ENCODE results near the gene LOXHD1.

The LOXHD1 gene

DNA sequence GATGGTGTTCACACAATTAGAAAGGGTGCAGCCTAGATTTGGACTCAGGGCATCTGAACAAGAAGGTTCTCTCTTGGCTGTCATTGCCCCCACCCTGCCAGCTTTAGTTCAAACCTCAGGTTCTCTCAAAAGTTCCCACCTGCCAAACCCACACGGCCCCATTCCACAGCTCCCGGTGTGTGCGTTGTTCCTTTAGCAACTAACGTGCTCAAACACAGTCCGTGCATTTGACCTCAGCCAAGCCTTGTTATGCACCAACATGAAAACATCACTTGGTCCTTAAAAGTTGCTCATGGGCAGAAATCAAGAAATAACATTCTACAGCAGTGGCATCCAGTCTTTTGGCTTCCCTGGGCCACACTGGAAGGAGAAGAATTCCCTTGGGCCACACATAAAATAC, 32.0 kb downstream of the LOXHD1 start:
- no peak for DNase-seq (ENCODE audit: low spot score)

GRCh38 chr18:46624127-46624526, 32.9 kb downstream of the LOXHD1 start:
- DNase-seq (ENCODE audit: low spot score) = no peak

DNA sequence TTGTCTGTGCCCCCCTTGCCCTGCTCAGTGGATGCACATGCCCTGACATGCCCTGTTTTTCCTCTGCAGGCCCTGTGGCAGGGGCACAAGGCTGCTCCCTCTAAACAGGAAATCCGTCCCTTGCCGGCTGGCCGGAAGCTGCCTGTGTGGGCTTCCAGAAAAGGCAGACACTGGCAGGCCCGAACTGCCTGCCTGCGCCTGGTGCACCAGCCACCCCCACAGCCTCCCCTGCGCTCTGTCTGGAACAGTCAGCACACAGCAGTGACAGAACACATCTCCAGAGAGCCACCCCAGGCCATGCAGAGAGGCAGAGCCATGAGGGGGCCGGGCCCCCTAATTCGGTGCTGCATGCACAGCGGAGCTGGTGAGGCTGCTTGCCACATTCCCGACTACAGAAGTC, 33.5 kb downstream of the LOXHD1 start:
- no peak for DNase-seq (ENCODE audit: low spot score)

DNA sequence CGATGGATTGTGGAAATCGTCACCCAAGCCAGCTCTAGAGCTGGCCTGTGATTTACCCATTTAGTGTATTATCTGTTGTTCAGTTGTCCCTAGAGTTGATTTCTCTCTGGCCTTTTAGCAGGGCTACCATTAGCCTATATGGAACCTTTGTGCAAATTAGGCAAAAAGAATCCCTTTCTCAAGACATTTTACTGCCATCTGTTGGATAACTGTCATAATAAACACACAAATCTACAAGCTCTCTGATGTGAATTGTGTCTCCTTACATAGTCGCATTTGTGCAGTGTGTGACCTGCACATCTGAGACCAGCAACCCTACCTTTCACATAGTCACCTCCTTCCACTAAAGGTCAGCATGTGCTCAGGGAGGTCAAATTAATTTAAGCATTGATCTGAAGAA, 34.0 kb downstream of the LOXHD1 start:
- DNase-seq (ENCODE audit: low spot score) = no peak

GRCh38 chr18:46622451-46622850, 34.6 kb downstream of the LOXHD1 start:
- DNase-seq (ENCODE audit: low spot score) = no peak

GRCh38 chr18:46621871-46622270, 35.1 kb downstream of the LOXHD1 start:
- no peak for DNase-seq (ENCODE audit: low spot score)

DNA sequence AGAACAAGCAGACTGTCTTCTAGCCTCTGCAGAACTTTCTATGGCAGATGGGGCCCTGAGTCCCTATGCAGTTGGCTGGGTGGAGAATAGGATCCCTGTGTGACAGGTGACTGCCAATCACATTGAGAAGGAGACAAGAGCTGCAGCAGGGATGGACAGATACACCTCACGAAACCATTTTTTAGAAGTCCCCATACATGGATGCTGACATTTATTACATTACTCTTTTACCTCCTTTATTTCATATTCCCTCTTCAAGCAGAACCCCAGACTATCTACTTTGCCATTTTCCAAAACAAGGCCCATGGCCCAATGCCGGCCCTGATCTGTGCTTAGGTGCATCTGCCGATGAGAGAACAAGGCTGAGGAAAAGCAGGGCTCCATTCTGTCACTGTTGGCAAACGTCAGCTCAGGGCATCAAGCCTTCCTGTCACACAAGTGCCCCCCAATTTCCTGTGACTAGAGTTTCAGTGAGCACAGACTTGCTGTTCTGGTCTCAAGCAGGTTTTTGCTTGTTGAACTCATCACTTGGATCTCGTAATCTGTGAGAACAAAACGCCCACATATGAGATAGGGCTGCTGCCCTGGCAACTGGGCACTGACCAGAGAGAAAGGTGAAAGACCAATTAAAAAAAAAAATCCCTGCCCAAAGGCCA, 35.8 kb downstream of the LOXHD1 start:
- no peak for DNase-seq (ENCODE audit: low spot score)

DNA sequence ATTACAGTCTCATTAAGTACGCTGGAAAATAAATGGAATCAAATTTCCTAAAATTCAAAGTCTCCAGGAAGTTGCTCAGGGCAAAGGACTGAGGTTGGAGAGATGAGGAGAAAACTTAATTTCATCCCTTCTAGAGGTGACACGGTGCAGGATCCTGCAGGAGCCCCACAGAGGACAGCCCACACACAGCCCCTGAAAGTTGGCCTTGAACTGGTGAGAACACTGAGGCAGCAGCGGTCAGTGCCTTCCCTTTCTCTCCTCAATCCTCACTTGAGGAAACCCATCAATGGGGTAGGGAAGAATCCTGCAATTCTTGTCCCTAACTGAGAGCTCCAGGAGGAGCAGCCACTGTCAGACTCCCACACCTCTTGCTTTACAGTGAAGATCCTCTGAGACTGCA, 37.5 kb downstream of the LOXHD1 start:
- DNase-seq (ENCODE audit: low spot score) = no peak

DNA sequence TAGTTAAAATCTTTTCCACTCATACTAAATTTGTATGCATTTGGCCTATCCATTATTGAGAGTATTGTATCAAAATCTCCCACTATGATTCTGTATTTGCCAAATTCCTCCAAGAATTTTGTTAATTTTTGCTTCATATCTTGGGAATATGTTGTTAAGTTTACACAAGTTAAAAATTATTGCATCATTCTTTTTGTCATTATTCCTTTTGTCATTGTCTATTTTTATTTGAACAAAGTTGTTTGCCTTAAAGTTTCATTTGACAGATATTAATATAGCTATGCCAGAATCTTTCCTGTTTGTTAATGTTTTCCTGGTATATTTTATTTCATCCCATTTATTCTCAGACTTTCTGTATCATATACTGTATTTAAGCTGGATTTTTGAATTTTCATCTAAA, 41.3 kb downstream of the LOXHD1 start:
- no peak for DNase-seq (ENCODE audit: low spot score)

DNA sequence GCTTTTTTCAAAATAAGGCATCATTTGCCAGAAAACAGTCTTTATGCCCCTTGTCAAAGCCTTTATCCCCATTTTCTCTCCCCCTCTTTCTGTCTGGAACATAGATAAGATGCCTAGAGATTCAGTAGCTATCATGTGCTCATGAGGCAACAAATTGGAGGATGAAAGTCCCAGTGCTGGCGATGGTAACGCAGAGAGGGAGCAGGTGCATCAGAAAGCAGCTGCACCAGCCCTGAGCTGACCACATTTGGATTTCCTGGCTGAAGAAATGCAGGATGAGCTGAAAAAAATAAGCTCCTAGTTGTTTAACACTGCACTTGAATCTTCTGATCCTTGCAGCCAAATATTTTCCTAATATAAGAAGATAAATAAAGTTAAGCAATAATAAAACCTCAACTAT, 48.0 kb downstream of the LOXHD1 start:
- no peak for DNase-seq (ENCODE audit: low spot score)

DNA sequence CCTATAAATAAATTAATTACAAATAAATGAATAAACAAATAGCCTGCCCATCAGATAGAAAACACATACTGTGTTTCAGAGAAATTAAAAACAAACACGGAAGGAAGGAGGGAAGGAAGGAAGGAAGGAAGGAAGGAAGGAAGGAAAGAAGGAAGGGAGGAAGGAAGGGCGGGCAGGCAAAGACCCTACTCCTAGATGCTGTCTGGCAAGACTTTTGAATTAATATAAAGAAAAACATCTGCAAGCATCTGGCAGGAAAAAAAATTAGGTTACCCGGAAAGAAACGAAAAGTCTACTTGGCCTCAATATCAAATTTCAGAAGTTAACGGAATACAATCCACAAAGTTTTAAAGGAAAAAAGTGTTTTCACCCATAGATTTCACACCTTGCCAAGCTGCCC, 49.1 kb downstream of the LOXHD1 start:
- DNase-seq (ENCODE audit: low spot score) = no peak

GRCh38 chr18:46601141-46601805, 55.7 kb downstream of the LOXHD1 start:
- no peak for DNase-seq (ENCODE audit: low spot score)

DNA sequence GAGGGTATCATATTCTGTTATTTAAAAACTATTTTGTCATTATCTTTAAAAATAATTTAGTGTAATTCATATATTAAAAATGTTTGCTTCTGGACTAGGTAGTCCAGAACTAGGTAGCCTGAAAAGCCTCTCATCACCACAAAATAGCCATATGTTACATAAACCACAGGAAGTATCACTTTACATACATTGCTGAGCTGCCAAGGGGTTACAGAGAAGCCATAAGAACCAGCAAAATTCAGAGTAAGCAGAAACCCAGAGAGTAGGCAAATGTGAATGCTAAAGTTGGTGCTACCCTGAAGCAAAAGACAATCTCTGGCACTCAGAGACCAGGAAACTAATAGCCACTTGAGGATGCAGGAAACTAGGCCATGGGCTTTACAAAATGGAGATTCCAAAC, 60.9 kb downstream of the LOXHD1 start:
- no peak for DNase-seq (ENCODE audit: low spot score)

GRCh38 chr18:46591783-46592391, 65.1 kb downstream of the LOXHD1 start:
- DNase-seq (ENCODE audit: low spot score) = no peak

DNA sequence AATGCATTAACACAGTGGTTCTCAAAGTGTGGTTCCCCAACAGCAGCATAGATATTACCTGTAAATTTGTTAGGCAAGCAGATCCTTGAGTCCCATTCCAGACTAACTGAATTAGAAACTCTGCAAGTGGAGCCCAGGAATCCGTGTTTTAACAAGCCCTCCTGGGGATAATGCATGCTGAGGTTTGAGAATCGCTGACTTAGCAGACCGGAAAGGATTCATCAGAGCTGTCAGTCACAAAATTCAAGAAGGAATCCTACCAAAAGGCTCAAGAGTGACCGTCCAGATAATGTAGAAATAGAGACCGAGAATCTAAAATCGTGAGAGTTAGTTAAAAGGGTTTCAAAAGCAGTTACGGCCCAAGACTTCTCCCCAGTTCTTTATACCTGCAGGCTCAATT, 66.9 kb downstream of the LOXHD1 start:
- no peak for DNase-seq (ENCODE audit: low spot score)

DNA sequence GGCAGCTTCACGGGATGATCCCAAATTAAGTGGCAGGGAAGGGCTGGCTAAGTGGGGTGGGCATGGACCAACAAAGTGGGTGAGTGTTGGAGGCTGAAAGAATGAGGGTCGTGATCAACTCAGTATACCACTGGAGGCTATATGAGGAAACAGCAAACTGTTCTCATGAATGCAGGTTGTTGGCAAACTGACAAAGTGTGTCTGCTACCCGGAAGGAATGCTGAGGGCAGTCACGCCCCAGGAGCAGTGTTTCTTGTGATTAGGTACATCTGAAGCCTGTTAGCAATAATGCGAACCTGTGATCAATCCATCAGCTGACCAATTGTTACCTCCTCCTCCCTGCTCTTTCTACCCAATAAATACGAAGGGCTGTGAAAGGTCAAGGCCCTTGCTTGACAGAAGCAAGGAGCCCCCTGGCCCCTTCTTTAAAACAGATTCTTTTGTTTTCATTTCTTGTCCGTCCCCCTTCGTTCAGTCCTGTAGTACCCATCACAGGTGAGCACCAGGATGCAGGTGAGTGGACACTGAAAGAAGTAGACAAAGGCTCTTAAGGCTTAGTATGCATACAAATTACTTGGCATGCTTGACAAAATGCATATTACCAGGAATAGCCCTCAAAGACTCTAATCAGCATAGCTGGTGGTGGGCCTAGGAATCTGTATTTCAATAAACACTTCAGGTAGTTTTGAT, 67.9 kb downstream of the LOXHD1 start:
- no peak for DNase-seq (ENCODE audit: low spot score)

GRCh38 chr18:46587600-46587999, 69.4 kb downstream of the LOXHD1 start:
- no peak for DNase-seq (ENCODE audit: low spot score)

GRCh38 chr18:46583711-46584110, 73.3 kb downstream of the LOXHD1 start:
- DNase-seq (ENCODE audit: low spot score) = no peak

DNA sequence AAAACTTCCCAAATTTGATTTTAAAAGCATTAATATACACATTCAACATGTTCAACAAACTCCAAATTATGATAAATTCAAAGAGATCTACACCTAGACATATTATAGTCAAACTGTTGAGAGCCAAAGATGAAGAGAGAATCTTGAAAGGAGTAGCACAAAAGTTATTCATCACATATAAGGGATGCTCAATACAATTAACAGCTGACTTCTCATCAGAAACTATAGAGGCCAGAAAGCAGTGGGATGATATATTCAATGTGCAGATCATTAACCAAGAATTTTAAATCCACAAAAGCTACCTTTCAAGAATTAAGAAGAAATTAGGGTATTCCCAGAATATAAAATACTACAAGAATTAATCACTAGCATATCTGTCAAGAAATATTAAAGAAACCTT, 75.4 kb downstream of the LOXHD1 start:
- no peak for DNase-seq (ENCODE audit: low spot score)

GRCh38 chr18:46578987-46579386, 78.0 kb downstream of the LOXHD1 start:
- DNase-seq (ENCODE audit: low spot score) = no peak

- DNase-seq (ENCODE audit: low spot score) = no peak
These were observed 79.5 kb downstream of the LOXHD1 start for GRCh38 chr18:46577546-46577945.

DNA sequence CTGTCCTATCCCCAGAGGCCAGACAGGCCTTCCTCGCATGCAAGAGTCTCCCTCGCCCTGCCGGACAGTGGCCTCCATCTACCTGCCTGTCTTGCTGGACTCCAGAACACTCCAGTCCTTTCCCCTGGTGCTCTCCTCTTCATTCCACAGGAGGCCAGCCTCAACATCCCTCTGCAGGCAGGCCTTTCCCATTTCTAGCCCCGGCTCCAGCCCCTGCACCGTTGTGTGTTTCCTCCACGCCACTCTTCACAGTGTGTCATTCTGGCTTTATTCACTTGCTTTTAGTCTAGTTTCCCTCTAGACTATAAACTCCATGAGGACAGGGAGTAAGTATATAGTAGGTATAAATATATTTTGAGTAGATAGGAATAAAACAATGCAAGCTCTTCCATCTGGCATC, 81.2 kb downstream of the LOXHD1 start:
- no peak for DNase-seq (ENCODE audit: low spot score)

- no peak for DNase-seq (ENCODE audit: low spot score)
These were observed 82.3 kb downstream of the LOXHD1 start for GRCh38 chr18:46574743-46575115.

Measured in HuH-7 (cell line).